GM18861 (cell line): Measurements from ENCODE around the gene TNIK.

ENCODE experiments used
- ATAC-seq: cut with Tn5 transposase; IDR thresholded peaks from one replicate; pipeline ENCODE4 v1.9.1; 2021; ENCODE audit not compliant: unreplicated experiment

TNIK gene

GRCh38 chr3:171061749-171062148 lies 398.5 kb downstream of the TNIK start:
- no peak for ATAC-seq

- ATAC-seq, result no peak
Measured at GRCh38 chr3:171059978-171060377, 400.2 kb downstream of the TNIK start.

- no peak for ATAC-seq
Measured at GRCh38 chr3:171058873-171059603, 401.2 kb downstream of the TNIK start.

GRCh38 chr3:171058058-171058457 lies 402.1 kb downstream of the TNIK start:
- no peak for ATAC-seq

- no peak for ATAC-seq
Measured at GRCh38 chr3:171057072-171057471, 403.1 kb downstream of the TNIK start.

- ATAC-seq, result no peak
Measured at GRCh38 chr3:171056528-171056927, 403.7 kb downstream of the TNIK start.

GRCh38 chr3:171055336-171056178 lies 404.6 kb downstream of the TNIK start:
- no peak for ATAC-seq

GRCh38 chr3:171054921-171055320 lies 405.3 kb downstream of the TNIK start:
- ATAC-seq, result no peak

- no peak for ATAC-seq
Measured at GRCh38 chr3:171054231-171054630, 406.0 kb downstream of the TNIK start.

- ATAC-seq, result no peak
Measured at GRCh38 chr3:171049861-171050444, 410.3 kb downstream of the TNIK start.

GRCh38 chr3:171046760-171047159 lies 413.4 kb downstream of the TNIK start:
- no peak for ATAC-seq

GRCh38 chr3:171044835-171045793 lies 415.1 kb downstream of the TNIK start:
- ATAC-seq, result no peak

- no peak for ATAC-seq
Measured at GRCh38 chr3:171044384-171044783, 415.8 kb downstream of the TNIK start.

GRCh38 chr3:171039674-171040073 lies 420.5 kb downstream of the TNIK start:
- no peak for ATAC-seq

- no peak for ATAC-seq
Measured at GRCh38 chr3:171038342-171038741, 421.9 kb downstream of the TNIK start.

- ATAC-seq, result no peak
Measured at GRCh38 chr3:171028779-171029232, 431.4 kb downstream of the TNIK start.

- ATAC-seq, result no peak
Measured at GRCh38 chr3:171028025-171028778, 432.0 kb downstream of the TNIK start.

GRCh38 chr3:171026597-171027293 lies 433.5 kb downstream of the TNIK start, which contains the start of gene SLC2A2:
SLC2A2 (minus strand) TSS chr3:171026720; CDS start chr3:171026670, 50 bp downstream.
- no peak for ATAC-seq

- ATAC-seq, result no peak
Measured at GRCh38 chr3:171023566-171023965, 436.6 kb downstream of the TNIK start.
